Kidney (tissue), 14 donors: ENCODE data around the gene DYNLT2B. TPM values are rescaled to one million over a fixed set of nuclear protein-coding genes. Genes with fewer than 3 reads are reported as not detected.
"Not testable (repeated sequence)": the region's sequence is repeated elsewhere in the genome, so short reads cannot be mapped to it uniquely, and the experiment has no call there.

Experiments used
- DNase-seq, 5 donors: peaks; one replicate each; pipeline ENCODE4 v3.0.0-alpha.2; 2013 to 2020
- FAIRE-seq: peaks from 2 replicates; lab custom pipeline; 2012; peaks lifted over from hg19 to GRCh38; lab: Jason Lieb, UNC
- H3K27ac ChIP-seq, 2 donors: one replicate each; pipeline ENCODE4 v1.7.0; 2013; ENCODE audit warnings: low read depth in 2 of 2, low read length in 2 of 2, inconsistent platforms in 1 of 2
- H3K27me3 ChIP-seq: one replicate; pipeline ENCODE4 v1.7.1; 2013; ENCODE audit warnings: low read length, inconsistent platforms; ENCODE audit not compliant: control insufficient read depth, insufficient read depth
- H3K36me3 ChIP-seq, 3 donors: one replicate each; pipeline versions ENCODE4 v1.7.0 to v1.7.1; 2013; ENCODE audit warnings: low read length in 3 of 3, control low read depth in 1 of 3, inconsistent platforms in 1 of 3; ENCODE audit not compliant: insufficient read depth in 3 of 3, control insufficient read depth in 2 of 3
- H3K4me1 ChIP-seq, 3 donors: one replicate each; pipeline versions ENCODE4 v1.7.0 to v1.7.1; 2013; ENCODE audit warnings: low read length in 3 of 3, inconsistent platforms in 1 of 3, low read depth in 1 of 3; ENCODE audit not compliant: control insufficient read depth in 2 of 3, insufficient read depth in 2 of 3
- H3K4me3 ChIP-seq, 3 donors: one replicate each; pipeline versions ENCODE4 v1.7.0 to v1.8.1; 2013; ENCODE audit warnings: low read length in 3 of 3, control low read depth in 1 of 3, inconsistent platforms in 1 of 3
- H3K9ac ChIP-seq, 3 donors: one replicate each; pipeline versions ENCODE4 v1.7.0 to v1.7.1; 2013; ENCODE audit warnings: low read length in 3 of 3, control low read depth in 1 of 3, inconsistent platforms in 1 of 3
- H3K9me3 ChIP-seq, 3 donors: one replicate each; pipeline versions ENCODE4 v1.7.0 to v1.7.1; 2013; ENCODE audit warnings: low read length in 3 of 3, control low read depth in 1 of 3, inconsistent platforms in 1 of 3; ENCODE audit not compliant: control insufficient read depth in 2 of 3, insufficient read depth in 1 of 3
- CTCF ChIP-seq: IDR thresholded peaks from 3 replicates; pipeline ENCODE4 v1.5.1; 2012; ENCODE audit warnings: mild to moderate bottlenecking, moderate library complexity, borderline replicate concordance; ENCODE audit not compliant: insufficient read depth; ENCODE audit errors: extremely low read depth
- intact Hi-C: fragments of 100-400 bp; cut with DNase I; formaldehyde crosslinking; loops from one replicate; pipeline ENCODE4 v1.11.1; 2022
- polyA plus RNA-seq: library from polyadenylated mRNA; stranded (reverse); fragments of 350-450 nt; fragmentation: Illumina TruSeq; extraction: RNeasy Lipid Tissue Mini Kit (QIAGEN cat#74804); gene quantifications from one replicate; pipeline ENCODE4 v1.2.3, GENCODE V29; 2014; ENCODE audit warnings: low read depth, low replicate concordance; ENCODE audit not compliant: insufficient read depth
- total RNA-seq: library from RNA; stranded (reverse); fragmentation: NEBNext Ultra II Directional; extraction: Animal tissue kit (Norgen Biotek cat#: 25700); gene quantifications from one replicate; pipeline ENCODE4 v1.2.1, GENCODE V29; 2021
- donor health status: control.
- donor health status: control.
- donor health status: control.
- donor health status: control.
- donor health status: control.
- donor health status: DM: yes; HTN: yes; CAD: no.
- donor health status: Normal renal cell carcinoma (clear cell type).

DYNLT2B gene
- total and polyA plus RNA-seq, 2 donors from 2014 or later = 10.5 to 41.8 TPM

DNA sequence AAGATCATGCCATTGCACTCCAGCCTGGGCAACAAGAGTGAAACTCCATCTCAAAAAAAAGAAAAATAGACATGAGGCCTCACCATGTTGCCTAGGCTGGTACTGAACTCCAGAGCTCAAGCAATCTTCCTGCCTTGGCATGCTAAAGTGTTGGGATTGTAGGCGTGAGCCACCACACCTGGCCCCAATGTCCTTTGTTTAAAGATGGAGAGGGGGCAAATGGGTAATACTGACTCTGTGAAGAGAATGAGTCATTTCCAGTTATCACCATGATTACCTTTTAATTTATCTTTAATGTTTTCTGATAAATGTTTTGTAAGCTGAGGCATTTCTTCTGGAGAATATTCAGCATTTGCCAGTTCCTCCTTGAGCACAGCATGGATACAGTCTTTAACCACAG, 2.2 kb downstream of the DYNLT2B start:
- no peak for TF ChIP-seq CTCF
- Histone ChIP-seq H3K9me3 (no peaks in the 10 kb centered on the region), H3K4me1 (no peaks in the 10 kb centered on the region), H3K27ac (no peak overlapping the region), H3K27me3 (no peaks in the 10 kb centered on the region), H3K36me3 (no peaks in the 10 kb centered on the region), H3K9ac (no peak overlapping the region), H3K4me3 (no peak overlapping the region)
- no peak for FAIRE-seq
- intact Hi-C loops = no loop called here
- no peak for DNase-seq

- Histone ChIP-seq H3K36me3 (no peaks in the 10 kb centered on the region), H3K9me3 (no peaks in the 10 kb centered on the region), H3K4me1 (no peaks in the 10 kb centered on the region), H3K27me3 (no peaks in the 10 kb centered on the region), H3K9ac (no peak overlapping the region), H3K4me3 (no peak overlapping the region), H3K27ac (no peak overlapping the region)
- intact Hi-C loops = no loop called here
- TF ChIP-seq CTCF = no peak
- FAIRE-seq (no peak), DNase-seq (no peak)
These were observed 3.4 kb downstream of the DYNLT2B start for GRCh38 chr3:196314597-196314996.

GRCh38 chr3:196314086-196314485, 4.0 kb downstream of the DYNLT2B start:
- H3K27ac ChIP-seq, H3K9ac ChIP-seq, H3K36me3 ChIP-seq, FAIRE-seq, H3K4me1 ChIP-seq, H3K4me3 ChIP-seq, DNase-seq, intact Hi-C loops, H3K27me3 ChIP-seq, H3K9me3 ChIP-seq: not testable (repeated sequence)

DNA sequence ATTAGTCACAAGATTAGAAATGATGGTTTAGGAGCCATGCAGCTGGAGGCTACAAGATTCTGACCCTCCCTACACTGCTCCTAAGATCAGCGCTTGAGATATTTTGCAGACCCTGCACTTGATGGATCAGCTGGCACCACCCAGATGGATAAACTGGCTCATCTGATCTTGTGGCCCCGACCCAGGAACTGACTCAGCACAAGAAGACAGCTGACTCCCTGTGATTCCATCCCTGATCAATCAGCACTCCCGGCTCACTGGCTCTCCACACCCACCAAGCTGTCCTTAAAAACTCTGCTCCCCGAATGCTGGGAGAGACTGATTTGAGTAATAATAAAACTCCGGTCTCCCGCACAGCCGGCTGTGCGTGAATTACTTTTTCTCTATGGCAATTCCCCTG, 15.1 kb downstream of the DYNLT2B start:
- intact Hi-C loops, H3K4me3 ChIP-seq, DNase-seq, FAIRE-seq, H3K27ac ChIP-seq, H3K9ac ChIP-seq, H3K4me1 ChIP-seq, H3K36me3 ChIP-seq, H3K27me3 ChIP-seq, H3K9me3 ChIP-seq: not testable (repeated sequence)

GRCh38 chr3:196302551-196302950, 15.5 kb downstream of the DYNLT2B start:
- H3K4me3 ChIP-seq, H3K27ac ChIP-seq, DNase-seq, intact Hi-C loops, H3K4me1 ChIP-seq, H3K9ac ChIP-seq, H3K27me3 ChIP-seq, H3K9me3 ChIP-seq, H3K36me3 ChIP-seq, FAIRE-seq: not testable (repeated sequence)
